Natural killer cell (primary cell): ENCODE data around the gene LRP3. TPM values are rescaled to one million over a fixed set of nuclear protein-coding genes. Genes with fewer than 3 reads are reported as not detected.

Experiments used
- ATAC-seq, 3 donors: fragments of 150-1000 bp in 2 of 3; fragments of 200-7000 bp in 1 of 3; cut with Tn5 transposase; 1 replicate in 1 of 3; 2 replicates in 2 of 3; pipeline ENCODE4 v1.10.0; 2021; ENCODE audit warnings: mild to moderate bottlenecking in 2 of 3, moderate library complexity in 2 of 3
- DNase-seq, 2 donors: peaks; one replicate each; pipeline versions ENCODE4 v3.0.0 to v3.0.0-alpha.2; 2013 to 2021; ENCODE audit warnings: mixed read lengths in 1 of 2
- H3K27ac ChIP-seq: one replicate; pipeline ENCODE4 v1.5.1; 2013; ENCODE audit warnings: mild to moderate bottlenecking, low read length
- H3K27me3 ChIP-seq: one replicate; pipeline ENCODE4 v1.6.1; 2013; ENCODE audit warnings: low read length; ENCODE audit not compliant: control insufficient read depth, insufficient read depth
- H3K36me3 ChIP-seq: one replicate; pipeline ENCODE4 v1.6.1; 2013; ENCODE audit warnings: low read length; ENCODE audit not compliant: control insufficient read depth, insufficient read depth
- H3K4me1 ChIP-seq: one replicate; pipeline ENCODE4 v1.6.1; 2013; ENCODE audit warnings: low read length; ENCODE audit not compliant: control insufficient read depth, insufficient read depth
- H3K4me3 ChIP-seq: one replicate; pipeline ENCODE4 v1.5.1; 2013; ENCODE audit warnings: low read length
- H3K9me3 ChIP-seq: one replicate; pipeline ENCODE4 v1.6.1; 2013; ENCODE audit warnings: low read length; ENCODE audit not compliant: control insufficient read depth, insufficient read depth
- H3K27ac Mint-ChIP-seq, 2 donors: one replicate each; pipeline ENCODE4 v1.8.0; 2022; ENCODE audit warnings: mild to moderate bottlenecking in 2 of 2, mixed read lengths in 2 of 2, moderate library complexity in 1 of 2
- H3K27me3 Mint-ChIP-seq, 2 donors: one replicate each; pipeline ENCODE4 v1.8.0; 2022; ENCODE audit warnings: low read depth in 2 of 2, mixed read lengths in 2 of 2
- H3K36me3 Mint-ChIP-seq: one replicate; pipeline ENCODE4 v1.8.0; 2022; ENCODE audit warnings: mixed read lengths
- H3K4me1 Mint-ChIP-seq, 2 donors: one replicate each; pipeline ENCODE4 v1.8.0; 2022; ENCODE audit warnings: mixed read lengths in 2 of 2
- H3K4me3 Mint-ChIP-seq: one replicate; pipeline ENCODE4 v1.8.0; 2022; ENCODE audit warnings: mild to moderate bottlenecking, moderate library complexity, mixed read lengths
- H3K9me3 Mint-ChIP-seq, 2 donors: one replicate each; pipeline ENCODE4 v1.8.0; 2022; ENCODE audit warnings: mixed read lengths in 2 of 2
- WGBS: methylation state at CpG from one replicate; pipeline ENCODE4 v1.1.7; 2013; ENCODE audit warnings: missing lambda C conversion rate; ENCODE audit not compliant: insufficient coverage; 5-methylcytosine and 5-hydroxymethylcytosine counted together
- intact Hi-C: fragments of 100-400 bp; cut with micrococcal nuclease; formaldehyde crosslinking; loops from one replicate; pipeline ENCODE4 v1.14.2; 2022
- total RNA-seq, 4 donors: library from RNA; stranded (reverse); fragments of 120-200 nt in 1 of 4; gene quantifications; one replicate each; pipeline versions ENCODE4 v1.2.3 to v1.2.4, GENCODE V29; 2013 to 2022
- TF ChIP-seq, protein P1 (sequence below): fragments of 200-600 bp; IDR thresholded peaks from one replicate; pipeline ENCODE4 v1.8.0; 2022; ENCODE audit warnings: antibody characterized with exemption

LRP3 gene
- total RNA-seq, 3 donors from 2014 or later (not counting 1 experiment from before 2014, with no cell fraction given), result 0.33 to 0.38 TPM; not detected in 1

DNA sequence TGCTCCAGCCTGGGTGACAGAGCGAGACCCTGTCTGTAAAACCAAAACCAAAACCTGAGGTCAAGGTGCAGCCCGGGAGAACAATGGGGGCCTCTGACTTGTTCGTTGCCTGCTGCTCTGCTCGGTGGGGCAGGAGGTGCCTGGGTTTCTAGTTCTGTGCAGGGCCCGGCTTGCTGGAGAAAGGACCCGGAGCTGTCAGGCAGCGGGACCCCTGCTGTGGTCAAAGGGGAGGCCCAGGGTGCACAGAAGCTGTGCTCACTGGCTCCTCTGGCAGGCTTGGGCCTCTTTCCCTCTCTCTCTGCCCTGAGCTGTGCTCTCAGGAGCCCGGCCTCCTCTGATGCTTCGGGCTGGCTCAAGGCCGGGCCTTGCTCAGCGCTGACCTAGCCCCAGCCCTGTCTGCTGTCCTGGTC, 3.5 kb downstream of the LRP3 start:
- WGBS, result 84% methylated on average over 11 of the region's 11 CpGs
- Mint-ChIP-seq H3K36me3 (no peaks in the 10 kb centered on the region), H3K27me3 (peaks cover 15 to 19% of the 10 kb centered on the region in 2 donors), H3K4me3 (no peak overlapping the region), H3K27ac (no peak overlapping the region), H3K4me1 (no peaks in the 10 kb centered on the region), H3K9me3 (no peaks in the 10 kb centered on the region)
- Histone ChIP-seq H3K4me1 (no peaks in the 10 kb centered on the region), H3K36me3 (no peaks in the 10 kb centered on the region), H3K4me3 (no peak overlapping the region), H3K27ac (no peak overlapping the region), H3K9me3 (no peaks in the 10 kb centered on the region), H3K27me3 (peaks cover 9% of the 10 kb centered on the region)
- intact Hi-C loops, result no loop called here
- no peak for DNase-seq
- no peak for ATAC-seq
- TF ChIP-seq, protein P1, sequence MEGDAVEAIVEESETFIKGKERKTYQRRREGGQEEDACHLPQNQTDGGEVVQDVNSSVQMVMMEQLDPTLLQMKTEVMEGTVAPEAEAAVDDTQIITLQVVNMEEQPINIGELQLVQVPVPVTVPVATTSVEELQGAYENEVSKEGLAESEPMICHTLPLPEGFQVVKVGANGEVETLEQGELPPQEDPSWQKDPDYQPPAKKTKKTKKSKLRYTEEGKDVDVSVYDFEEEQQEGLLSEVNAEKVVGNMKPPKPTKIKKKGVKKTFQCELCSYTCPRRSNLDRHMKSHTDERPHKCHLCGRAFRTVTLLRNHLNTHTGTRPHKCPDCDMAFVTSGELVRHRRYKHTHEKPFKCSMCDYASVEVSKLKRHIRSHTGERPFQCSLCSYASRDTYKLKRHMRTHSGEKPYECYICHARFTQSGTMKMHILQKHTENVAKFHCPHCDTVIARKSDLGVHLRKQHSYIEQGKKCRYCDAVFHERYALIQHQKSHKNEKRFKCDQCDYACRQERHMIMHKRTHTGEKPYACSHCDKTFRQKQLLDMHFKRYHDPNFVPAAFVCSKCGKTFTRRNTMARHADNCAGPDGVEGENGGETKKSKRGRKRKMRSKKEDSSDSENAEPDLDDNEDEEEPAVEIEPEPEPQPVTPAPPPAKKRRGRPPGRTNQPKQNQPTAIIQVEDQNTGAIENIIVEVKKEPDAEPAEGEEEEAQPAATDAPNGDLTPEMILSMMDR, result no peak

DNA sequence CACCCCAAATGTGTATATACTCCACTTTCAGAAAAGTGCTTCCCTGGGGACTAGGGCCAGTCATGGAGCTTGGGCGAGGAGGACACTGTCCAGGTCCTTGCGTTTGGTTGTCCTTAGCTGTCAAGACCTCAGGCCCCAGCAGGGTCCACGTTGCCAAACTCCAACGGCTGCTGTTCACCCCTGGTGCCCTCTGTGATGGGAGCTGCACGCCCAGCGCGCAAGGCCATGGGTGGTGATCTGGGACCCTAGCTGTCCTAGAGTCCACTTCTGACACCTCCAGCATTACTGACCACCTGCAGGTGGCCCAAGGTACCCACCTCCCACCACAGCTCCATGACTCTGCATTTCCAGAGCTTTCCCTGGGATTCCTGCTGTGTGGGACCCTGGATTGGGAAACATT, 4.0 kb downstream of the LRP3 start:
- H3K27ac Mint-ChIP-seq, result no peak overlapping the region
- intact Hi-C loops, result no loop called here
- no peak overlapping the region for H3K27ac ChIP-seq
- H3K27me3 Mint-ChIP-seq, result peaks cover 11 to 13% of the 10 kb centered on the region in 2 donors
- no peaks in the 10 kb centered on the region for H3K9me3 Mint-ChIP-seq
- H3K36me3 Mint-ChIP-seq, result no peaks in the 10 kb centered on the region
- no peak for DNase-seq
- H3K9me3 ChIP-seq, result no peaks in the 10 kb centered on the region
- H3K36me3 ChIP-seq, result no peaks in the 10 kb centered on the region
- no peak for ATAC-seq
- no peak overlapping the region for H3K4me3 Mint-ChIP-seq
- peaks cover 9% of the 10 kb centered on the region for H3K27me3 ChIP-seq
- H3K4me1 Mint-ChIP-seq, result no peaks in the 10 kb centered on the region
- TF ChIP-seq, protein P1, result no peak
- no peaks in the 10 kb centered on the region for H3K4me1 ChIP-seq
- no peak overlapping the region for H3K4me3 ChIP-seq
- WGBS, result 94% methylated on average over 7 of the region's 7 CpGs

DNA sequence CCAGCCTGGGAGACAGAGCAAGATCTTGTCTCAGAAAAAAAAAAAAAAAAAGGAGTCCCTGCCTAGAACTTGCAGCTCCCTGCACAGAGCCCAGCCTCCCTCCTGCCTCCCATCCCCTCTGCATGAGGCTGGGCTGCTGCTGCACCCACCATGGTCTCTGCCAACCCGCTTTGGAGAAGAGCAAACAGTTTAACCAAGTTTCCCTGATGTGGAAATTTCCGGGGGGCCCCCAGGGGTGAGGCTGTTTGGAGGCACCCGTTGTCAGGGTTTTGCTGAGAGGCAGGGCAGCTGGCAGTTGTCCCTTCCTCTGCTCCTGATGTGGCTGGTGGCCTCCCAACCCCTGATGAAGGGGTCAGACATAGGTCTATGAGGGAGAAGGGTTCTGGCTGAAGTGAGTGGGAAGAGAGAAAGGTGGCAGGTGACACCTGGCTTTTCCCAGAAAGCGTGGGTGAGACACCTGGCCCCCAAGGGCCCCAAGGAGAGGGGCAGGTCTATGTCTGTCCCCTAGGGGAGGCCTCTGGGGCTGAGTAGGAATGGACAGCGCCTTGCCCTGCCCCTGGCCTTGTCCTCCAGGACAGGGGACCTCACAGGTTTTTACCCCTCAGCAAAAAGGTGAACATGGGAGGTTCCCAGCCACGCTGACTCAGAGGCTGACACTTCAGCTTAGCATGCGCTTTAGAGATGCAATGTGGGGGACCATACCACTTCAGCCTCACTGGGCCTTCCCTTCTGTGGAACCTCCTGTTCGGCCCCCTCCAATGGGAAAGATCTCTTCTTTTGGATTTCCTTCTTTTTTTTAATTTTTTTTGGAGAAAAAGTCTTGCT, 5.5 kb downstream of the LRP3 start:
- H3K27ac Mint-ChIP-seq, result no peak overlapping the region
- no peaks in the 10 kb centered on the region for H3K4me1 Mint-ChIP-seq
- DNase-seq (no peak), ATAC-seq (no peak)
- no peak overlapping the region for H3K4me3 ChIP-seq
- TF ChIP-seq, protein P1, result no peak
- peaks cover 5% of the 10 kb centered on the region for H3K27me3 ChIP-seq
- H3K36me3 ChIP-seq, result no peaks in the 10 kb centered on the region
- intact Hi-C loops, result no loop called here
- no peak overlapping the region for H3K4me3 Mint-ChIP-seq
- H3K27ac ChIP-seq, result no peak overlapping the region
- 66% methylated on average over 8 of the region's 8 CpGs for WGBS
- no peaks in the 10 kb centered on the region for H3K9me3 Mint-ChIP-seq
- H3K4me1 ChIP-seq, result no peaks in the 10 kb centered on the region
- H3K36me3 Mint-ChIP-seq, result no peaks in the 10 kb centered on the region
- H3K27me3 Mint-ChIP-seq, result peaks cover 5 to 6% of the 10 kb centered on the region in 2 donors
- H3K9me3 ChIP-seq, result no peaks in the 10 kb centered on the region

DNA sequence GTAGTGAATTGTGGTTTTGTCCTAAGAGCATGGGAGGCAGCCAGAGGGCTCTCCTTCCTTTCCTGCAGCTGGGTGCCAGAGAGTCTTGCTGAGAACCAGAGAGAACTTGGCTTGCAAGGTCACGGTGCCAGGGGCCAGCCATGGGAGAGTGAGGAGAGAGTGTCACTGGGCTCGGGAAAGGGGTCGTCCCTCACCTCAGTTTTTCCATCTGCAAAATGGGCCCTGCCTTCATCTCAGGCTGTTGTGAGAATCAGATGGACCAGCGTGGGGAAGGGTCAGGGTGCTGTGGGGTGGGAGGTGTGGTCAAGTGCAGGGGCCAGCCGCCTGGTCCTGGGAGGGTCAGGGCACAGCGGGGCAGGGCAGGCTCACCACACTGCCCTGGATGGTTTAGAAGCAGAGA, 7.3 kb downstream of the LRP3 start:
- TF ChIP-seq, protein P1, result no peak
- WGBS, result 86% methylated on average over 6 of the region's 6 CpGs
- Mint-ChIP-seq H3K4me1 (no peaks in the 10 kb centered on the region), H3K36me3 (no peaks in the 10 kb centered on the region), H3K27me3 (peaks cover 5 to 6% of the 10 kb centered on the region in 2 donors), H3K27ac (no peak overlapping the region), H3K9me3 (no peaks in the 10 kb centered on the region), H3K4me3 (no peak overlapping the region)
- no peak for DNase-seq
- H3K4me3 ChIP-seq, result no peak overlapping the region
- H3K27ac ChIP-seq, result no peak overlapping the region
- H3K4me1 ChIP-seq, result no peaks in the 10 kb centered on the region
- no peaks in the 10 kb centered on the region for H3K27me3 ChIP-seq
- H3K36me3 ChIP-seq, result no peaks in the 10 kb centered on the region
- H3K9me3 ChIP-seq, result no peaks in the 10 kb centered on the region
- ATAC-seq, result no peak
- intact Hi-C loops, result no loop called here
